Measurements from ENCODE around the gene VPS36.
"Not testable (repeated sequence)": the region's sequence is repeated elsewhere in the genome, so short reads cannot be mapped to it uniquely, and the experiment has no call there.

The VPS36 gene

GRCh38 chr13:52377898-52378297 lies 72.5 kb downstream of the VPS36 start:
- no peak for DNase-seq (ENCODE audit: low read depth in 2 of 2)

GRCh38 chr13:52374873-52375411 lies 75.5 kb downstream of the VPS36 start:
- DNase-seq (ENCODE audit: low read depth in 2 of 2) = no peak

- no peak for DNase-seq (ENCODE audit: low read depth in 2 of 2)
Measured at GRCh38 chr13:52374389-52374788, 76.0 kb downstream of the VPS36 start.

GRCh38 chr13:52373277-52373676 lies 77.2 kb downstream of the VPS36 start:
- DNase-seq (ENCODE audit: low read depth in 2 of 2) = not testable (repeated sequence)

- DNase-seq (ENCODE audit: low read depth in 2 of 2) = no peak
Measured at GRCh38 chr13:52371736-52372247, 78.6 kb downstream of the VPS36 start.

GRCh38 chr13:52366291-52366690 lies 84.1 kb downstream of the VPS36 start:
- DNase-seq (ENCODE audit: low read depth in 2 of 2) = no peak

Measured in activated CD8-positive, alpha-beta memory T cell treated with anti-CD3 and anti-CD28 coated beads for 4 hours (primary cell).